ENCODE results near the gene MYL9. TPM values are rescaled to one million over a fixed set of nuclear protein-coding genes. Genes with fewer than 3 reads are reported as not detected.

The MYL9 gene
- total RNA-seq, 4 donors from 2014 or later = 18.5 to 1,447 (median 245) TPM

GRCh38 chr20:36541768-36542488, 609 bp downstream of the MYL9 start:
- DNase-seq = peak; percentile 72 to 74
- no peaks in the 10 kb centered on the region for H3K9me3 ChIP-seq
- H3K4me3 ChIP-seq = peak overlapping the region; percentile 78 to 95
- no peaks in the 10 kb centered on the region for H3K36me3 ChIP-seq
- no peaks in the 10 kb centered on the region for H3K27me3 ChIP-seq
- TF ChIP-seq CTCF (IDR thresholded peaks at IDR 0.05) = peak; percentile 48 to 79 (median 60)
- no peak for TF ChIP-seq POLR2A (IDR thresholded peaks at IDR 0.05)
- H3K27ac ChIP-seq = peak overlapping the region; percentile 97 to 98
- H3K4me1 ChIP-seq = peaks cover 2 to 19% of the 10 kb centered on the region in 2 donors
- intact Hi-C loops (cut with DNase I; ENCODE audit: low total_unique reads) = loop anchor here (2.0 kb wide), 1 partner anchor 79 kb away; no protein-coding TSS in a partner anchor

GRCh38 chr20:36542516-36543183, 1.3 kb downstream of the MYL9 start:
- Histone ChIP-seq H3K36me3 (no peaks in the 10 kb centered on the region), H3K4me3 (peak overlapping the region; percentile 78 to 95), H3K4me1 (peaks cover 2 to 22% of the 10 kb centered on the region in 2 donors), H3K9me3 (no peaks in the 10 kb centered on the region), H3K27ac (peak overlapping the region; percentile 97 to 98), H3K27me3 (no peaks in the 10 kb centered on the region)
- no peak for DNase-seq
- intact Hi-C loops (cut with DNase I; ENCODE audit: low total_unique reads) = no loop called here
- TF ChIP-seq POLR2A (IDR thresholded peaks at IDR 0.05) (no peak), CTCF (IDR thresholded peaks at IDR 0.05) (no peak)

- peak; percentile 80 to 81 for DNase-seq
- H3K27ac ChIP-seq = peak overlapping the region; percentile 97 to 98
- H3K27me3 ChIP-seq = no peaks in the 10 kb centered on the region
- H3K36me3 ChIP-seq = no peaks in the 10 kb centered on the region
- H3K9me3 ChIP-seq = no peaks in the 10 kb centered on the region
- intact Hi-C loops (cut with DNase I; ENCODE audit: low total_unique reads) = no loop called here
- peaks cover 2 to 25% of the 10 kb centered on the region in 2 donors for H3K4me1 ChIP-seq
- H3K4me3 ChIP-seq = peak overlapping the region; percentile 78 to 95
- TF ChIP-seq CTCF (IDR thresholded peaks at IDR 0.05) (no peak), POLR2A (IDR thresholded peaks at IDR 0.05) (peak in 1 of 2 donors; percentile 16)
Measured at GRCh38 chr20:36543184-36544133, 2.1 kb downstream of the MYL9 start.

- Histone ChIP-seq H3K4me1 (peaks cover 2 to 25% of the 10 kb centered on the region in 2 donors), H3K36me3 (no peaks in the 10 kb centered on the region), H3K27ac (peak overlapping the region; percentile 97 to 98), H3K9me3 (no peaks in the 10 kb centered on the region), H3K27me3 (no peaks in the 10 kb centered on the region), H3K4me3 (peak overlapping the region; percentile 78 to 95)
- TF ChIP-seq CTCF (IDR thresholded peaks at IDR 0.05) (no peak), POLR2A (IDR thresholded peaks at IDR 0.05) (no peak)
- intact Hi-C loops (cut with DNase I; ENCODE audit: low total_unique reads) = no loop called here
- DNase-seq = peak; percentile 58 to 65
Measured at GRCh38 chr20:36544134-36545018, 3.1 kb downstream of the MYL9 start.

Measured in uterus (tissue), 4 donors.